ACC112 (cell line): ENCODE results near the gene SPNS3.

Source experiments
- H2AFZ ChIP-seq: fragments of 200-600 bp; sonication (generic); one replicate; pipeline ENCODE4 v1.6.0; 2017; ENCODE audit warnings: antibody characterized with exemption, low read length; ENCODE audit not compliant: unreplicated experiment
- H3K27ac ChIP-seq: fragments of 200-600 bp; sonication (generic); 2 replicates; pipeline ENCODE4 v1.5.1; 2014; ENCODE audit warnings: low read depth, mild to moderate bottlenecking, antibody characterized with exemption, low read length, moderate library complexity
- H3K27me3 ChIP-seq: fragments of 200-600 bp; sonication (generic); 2 replicates; pipeline ENCODE4 v1.6.1; 2014; ENCODE audit warnings: mild to moderate bottlenecking, antibody characterized with exemption, low read length, moderate library complexity, mixed read lengths; ENCODE audit not compliant: insufficient read depth
- H3K36me3 ChIP-seq: fragments of 200-600 bp; sonication (generic); 2 replicates; pipeline ENCODE4 v1.6.1; 2016; ENCODE audit warnings: mild to moderate bottlenecking, antibody characterized with exemption, low read length, moderate library complexity, mixed read lengths; ENCODE audit not compliant: insufficient read depth
- H3K4me1 ChIP-seq: fragments of 200-600 bp; sonication (generic); one replicate; pipeline ENCODE4 v1.6.1; 2016; ENCODE audit warnings: low read length, mixed read lengths; ENCODE audit not compliant: insufficient read depth, unreplicated experiment, control insufficient read depth
- H3K4me3 ChIP-seq: fragments of 200-600 bp; sonication (generic); 2 replicates; pipeline ENCODE4 v1.5.1; 2014; ENCODE audit warnings: mild to moderate bottlenecking, low read depth, low read length
- H3K79me2 ChIP-seq: fragments of 200-600 bp; sonication (generic); one replicate; pipeline ENCODE4 v1.6.0; 2016; ENCODE audit warnings: low read length; ENCODE audit not compliant: control insufficient read depth, unreplicated experiment, insufficient read depth

SPNS3 gene

GRCh38 chr17:4480929-4481898 lies 47.5 kb downstream of the SPNS3 start:
- no peaks in the 10 kb centered on the region for H3K27me3 ChIP-seq
- no peak overlapping the region for H2AFZ ChIP-seq
- peaks cover 3% of the 10 kb centered on the region for H3K4me1 ChIP-seq
- no peak overlapping the region for H3K27ac ChIP-seq
- H3K79me2 ChIP-seq: no peaks in the 10 kb centered on the region
- no peak overlapping the region for H3K4me3 ChIP-seq
- H3K36me3 ChIP-seq: no peaks in the 10 kb centered on the region

GRCh38 chr17:4482338-4483011 lies 48.7 kb downstream of the SPNS3 start:
- H3K36me3 ChIP-seq: no peaks in the 10 kb centered on the region
- no peak overlapping the region for H2AFZ ChIP-seq
- no peak overlapping the region for H3K4me3 ChIP-seq
- no peaks in the 10 kb centered on the region for H3K79me2 ChIP-seq
- no peaks in the 10 kb centered on the region for H3K27me3 ChIP-seq
- H3K27ac ChIP-seq: no peak overlapping the region
- H3K4me1 ChIP-seq: peaks cover 2% of the 10 kb centered on the region

GRCh38 chr17:4483012-4483840 lies 49.5 kb downstream of the SPNS3 start:
- Histone ChIP-seq H3K4me1 (no peaks in the 10 kb centered on the region), H3K36me3 (no peaks in the 10 kb centered on the region), H3K27ac (no peak overlapping the region), H3K79me2 (no peaks in the 10 kb centered on the region), H3K27me3 (no peaks in the 10 kb centered on the region), H3K4me3 (no peak overlapping the region), H2AFZ (no peak overlapping the region)

GRCh38 chr17:4485676-4486646 lies 52.2 kb downstream of the SPNS3 start:
- Histone ChIP-seq H3K79me2 (no peaks in the 10 kb centered on the region), H2AFZ (no peak overlapping the region), H3K27ac (no peak overlapping the region), H3K27me3 (no peaks in the 10 kb centered on the region), H3K36me3 (no peaks in the 10 kb centered on the region), H3K4me1 (no peaks in the 10 kb centered on the region), H3K4me3 (no peak overlapping the region)

- Histone ChIP-seq H3K79me2 (no peaks in the 10 kb centered on the region), H3K4me3 (no peak overlapping the region), H2AFZ (no peak overlapping the region), H3K4me1 (no peaks in the 10 kb centered on the region), H3K27ac (no peak overlapping the region), H3K36me3 (no peaks in the 10 kb centered on the region), H3K27me3 (no peaks in the 10 kb centered on the region)
Observed at GRCh38 chr17:4487296-4487695, 53.6 kb downstream of the SPNS3 start.

- no peaks in the 10 kb centered on the region for H3K4me1 ChIP-seq
- H3K79me2 ChIP-seq: no peaks in the 10 kb centered on the region
- H3K4me3 ChIP-seq: no peak overlapping the region
- H3K27me3 ChIP-seq: no peaks in the 10 kb centered on the region
- no peaks in the 10 kb centered on the region for H3K36me3 ChIP-seq
- H2AFZ ChIP-seq: no peak overlapping the region
- no peak overlapping the region for H3K27ac ChIP-seq
Observed at GRCh38 chr17:4487820-4488716, 54.3 kb downstream of the SPNS3 start.

GRCh38 chr17:4488989-4489595 lies 55.4 kb downstream of the SPNS3 start:
- H3K27me3 ChIP-seq: no peaks in the 10 kb centered on the region
- H2AFZ ChIP-seq: no peak overlapping the region
- H3K4me1 ChIP-seq: no peaks in the 10 kb centered on the region
- H3K4me3 ChIP-seq: no peak overlapping the region
- no peak overlapping the region for H3K27ac ChIP-seq
- H3K79me2 ChIP-seq: no peaks in the 10 kb centered on the region
- H3K36me3 ChIP-seq: no peaks in the 10 kb centered on the region

GRCh38 chr17:4490109-4490591 lies 56.4 kb downstream of the SPNS3 start:
- H3K4me3 ChIP-seq: no peak overlapping the region
- H3K4me1 ChIP-seq: no peaks in the 10 kb centered on the region
- H3K27me3 ChIP-seq: no peaks in the 10 kb centered on the region
- H3K27ac ChIP-seq: no peak overlapping the region
- no peaks in the 10 kb centered on the region for H3K36me3 ChIP-seq
- H3K79me2 ChIP-seq: no peaks in the 10 kb centered on the region
- H2AFZ ChIP-seq: no peak overlapping the region

- no peak overlapping the region for H3K27ac ChIP-seq
- no peaks in the 10 kb centered on the region for H3K27me3 ChIP-seq
- no peak overlapping the region for H2AFZ ChIP-seq
- H3K4me1 ChIP-seq: no peaks in the 10 kb centered on the region
- H3K4me3 ChIP-seq: no peak overlapping the region
- H3K79me2 ChIP-seq: no peaks in the 10 kb centered on the region
- H3K36me3 ChIP-seq: no peaks in the 10 kb centered on the region
Observed at GRCh38 chr17:4490637-4491061, 56.9 kb downstream of the SPNS3 start.
